ENCODE data around the gene NOSTRIN.
"Not testable (repeated sequence)": the region's sequence is repeated elsewhere in the genome, so short reads cannot be mapped to it uniquely, and the experiment has no call there.

NOSTRIN gene

GRCh38 chr2:168801961-168802858 is at the start of gene NOSTRIN:
Gene NOSTRIN, plus strand, starts transcription at chr2:168802637. Its CDS starts 10 bp downstream, at chr2:168802647.
- DNase-seq = no peak
- intact Hi-C loops (cut with DNase I) = no loop called here

- no peak for DNase-seq
- intact Hi-C loops (cut with DNase I) = no loop called here
These were observed 48.6 kb upstream of the NOSTRIN start for GRCh38 chr2:168753765-168754329.

GRCh38 chr2:168757223-168757622 is 45.2 kb upstream of the NOSTRIN start:
- intact Hi-C loops (cut with DNase I) = loop anchor here (5.0 kb wide), 1 partner anchor 410 kb away; no protein-coding TSS in a partner anchor
- DNase-seq = no peak

GRCh38 chr2:168758970-168759820 is 43.2 kb upstream of the NOSTRIN start:
- peak in 8 of 42 donors; percentile 6 to 43 (median 17) for DNase-seq
- intact Hi-C loops (cut with DNase I) = loop anchor here (5.0 kb wide), 1 partner anchor 412 kb away; no protein-coding TSS in a partner anchor

- intact Hi-C loops (cut with DNase I) = no loop called here
These were observed 37.0 kb upstream of the NOSTRIN start for GRCh38 chr2:168765401-168765800.

GRCh38 chr2:168766600-168766999 is 35.8 kb upstream of the NOSTRIN start:
- DNase-seq = no peak
- intact Hi-C loops (cut with DNase I) = no loop called here

More at GRCh38 chr2:168765401-168765800, 37.0 kb upstream of the NOSTRIN start:
- no peak for DNase-seq

GRCh38 chr2:168767258-168767657 is 35.2 kb upstream of the NOSTRIN start:
- intact Hi-C loops (cut with DNase I) = no loop called here
- no peak for DNase-seq

- DNase-seq; intact Hi-C loops (cut with DNase I): not testable (repeated sequence)
These were observed 34.1 kb upstream of the NOSTRIN start for GRCh38 chr2:168768357-168768756.

- intact Hi-C loops (cut with DNase I) = no loop called here
- no peak for DNase-seq
These were observed 31.6 kb upstream of the NOSTRIN start for GRCh38 chr2:168770796-168771195.

- intact Hi-C loops (cut with DNase I) = no loop called here
- DNase-seq = no peak
These were observed 29.7 kb upstream of the NOSTRIN start for GRCh38 chr2:168772704-168773103.

GRCh38 chr2:168773128-168773527 is 29.3 kb upstream of the NOSTRIN start:
- intact Hi-C loops (cut with DNase I) = no loop called here
- DNase-seq = no peak

GRCh38 chr2:168773719-168774521 is 28.5 kb upstream of the NOSTRIN start:
- DNase-seq = peak in 38 of 42 donors; percentile 14 to 74 (median 36)
- intact Hi-C loops (cut with DNase I) = no loop called here

GRCh38 chr2:168775837-168776236 is 26.6 kb upstream of the NOSTRIN start:
- intact Hi-C loops (cut with DNase I) = no loop called here

GRCh38 chr2:168780669-168781071 is 21.8 kb upstream of the NOSTRIN start:
- no peak for DNase-seq
- intact Hi-C loops (cut with DNase I) = no loop called here

More at GRCh38 chr2:168775837-168776236, 26.6 kb upstream of the NOSTRIN start:
- DNase-seq = no peak

GRCh38 chr2:168781191-168781817 is 21.1 kb upstream of the NOSTRIN start:
- no peak for DNase-seq
- intact Hi-C loops (cut with DNase I) = no loop called here

GRCh38 chr2:168782271-168782670 is 20.2 kb upstream of the NOSTRIN start:
- intact Hi-C loops (cut with DNase I) = no loop called here
- no peak for DNase-seq

GRCh38 chr2:168784993-168785392 is 17.4 kb upstream of the NOSTRIN start:
- no peak for DNase-seq
- intact Hi-C loops (cut with DNase I) = no loop called here

GRCh38 chr2:168787098-168787781 is 15.2 kb upstream of the NOSTRIN start:
- intact Hi-C loops (cut with DNase I) = no loop called here
- DNase-seq = no peak
